Esophagus squamous epithelium (tissue), 4 donors: ENCODE data around the gene KRTAP12-1.

ENCODE experiments used
- CTCF ChIP-seq, 6 experiments: fragments of 450-650 bp in 4 of 6; fragments of 200-600 bp in 2 of 6; sonication (generic) in 2 of 6; IDR thresholded peaks; one replicate each; pipeline ENCODE4 v1.5.1; 2016 to 2019; ENCODE audit warnings: antibody characterized with exemption in 6 of 6, mild to moderate bottlenecking in 4 of 6, moderate library complexity in 4 of 6
- POLR2A ChIP-seq, 4 donors: fragments of 450-650 bp; IDR thresholded peaks; one replicate each; pipeline ENCODE4 v1.6.1; 2017; ENCODE audit warnings: antibody characterized with exemption in 4 of 4, mild to moderate bottlenecking in 4 of 4, moderate library complexity in 3 of 4

DNA sequence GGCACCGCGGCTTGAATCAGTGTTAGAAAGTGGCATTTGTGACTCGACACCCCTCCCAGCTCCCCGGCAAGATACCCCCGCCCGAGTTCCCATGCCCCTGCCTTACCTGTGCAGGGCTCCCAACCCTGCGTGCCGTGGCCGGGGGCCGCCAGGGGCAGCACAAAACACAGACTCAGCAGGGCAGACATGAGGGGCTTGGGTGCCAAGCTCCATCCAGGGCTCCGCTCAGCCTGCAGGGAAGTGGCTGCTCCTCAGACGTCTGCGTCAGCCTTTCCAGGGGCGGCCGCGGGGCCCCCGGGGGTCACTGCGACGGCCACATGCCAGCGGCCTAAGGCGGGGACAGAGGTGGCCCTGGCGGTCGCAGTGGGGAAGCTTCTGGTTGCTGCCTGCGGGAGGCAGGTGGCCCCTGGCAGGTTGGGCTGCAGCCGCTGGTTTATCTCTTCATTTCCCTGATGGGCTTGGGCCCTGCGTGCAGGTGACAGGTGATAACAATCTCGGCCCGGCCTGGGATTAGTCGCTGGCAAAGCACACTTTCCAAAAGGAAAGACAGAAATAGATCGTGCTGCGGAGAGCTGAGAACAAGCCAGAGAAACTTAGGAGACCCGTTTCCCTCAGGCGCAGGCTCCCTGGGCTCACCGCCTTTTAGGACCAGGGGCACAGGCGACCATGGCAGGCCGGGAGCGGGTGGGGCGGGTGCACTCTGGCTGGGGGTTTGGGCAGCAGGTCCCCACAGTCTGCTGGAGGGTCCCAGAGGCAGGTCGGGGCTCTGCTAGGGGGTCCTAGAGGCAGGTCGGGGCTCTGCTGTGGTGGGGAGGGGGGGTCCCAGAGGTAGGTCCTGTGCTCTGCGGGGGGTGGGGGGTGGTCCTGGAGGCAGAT lies 29.6 kb upstream of the KRTAP12-1 start, which contains the start of gene TSPEAR:
- TF ChIP-seq CTCF (IDR thresholded peaks at IDR 0.05) (no peak), POLR2A (IDR thresholded peaks at IDR 0.05) (no peak)
